Caco-2 (cell line): ENCODE measurements around the gene ATP13A4. TPM values are rescaled to one million over a fixed set of nuclear protein-coding genes. Genes with fewer than 3 reads are reported as not detected.

ENCODE experiments used
- BruUV-seq: library from RNA; stranded (reverse); fragments of 400-500 nt; replicated peaks from 2 replicates; lab custom pipeline; 2021; lab: Mats Ljungman, UMichigan
- CTCF ChIA-PET: fragments of 300-600 bp; sonication (Branson Sonifier 250); formaldehyde crosslinking; loops from one replicate; lab custom pipeline; 2022; ENCODE audit warnings: antibody characterized with exemption; lab: Charles Lee
- POLR2A ChIA-PET: fragments of 300-600 bp; sonication (Branson Sonifier 250); formaldehyde crosslinking; loops from one replicate; lab custom pipeline; 2022; ENCODE audit warnings: antibody characterized with exemption; lab: Charles Lee
- DNase-seq, 2 experiments: peaks; one replicate each; pipeline versions ENCODE4 v3.0.0 to v3.0.0-alpha.2; 2020 to 2022
- H3K27me3 ChIP-seq: replicated peaks from 2 replicates; pipeline ENCODE4 v1.6.0; 2011; ENCODE audit warnings: low read length; ENCODE audit not compliant: control insufficient read depth, insufficient read depth
- H3K36me3 ChIP-seq: 2 replicates; pipeline ENCODE4 v1.5.1; 2011; ENCODE audit warnings: low read length; ENCODE audit not compliant: control insufficient read depth, insufficient read depth
- H3K4me1 ChIP-seq: fragments of 250-450 bp; sonication (Bioruptor Pico); 2 replicates; pipeline ENCODE4 v1.5.1; 2020; ENCODE audit warnings: mild to moderate bottlenecking
- H3K4me3 ChIP-seq: 2 replicates; pipeline ENCODE4 v1.5.1; 2011; ENCODE audit warnings: low read depth, mild to moderate bottlenecking, control low read depth, low read length
- H3K9me3 ChIP-seq: fragments of 250-450 bp; sonication (Bioruptor Pico); 2 replicates; pipeline ENCODE4 v1.5.1; 2020; ENCODE audit warnings: mild to moderate bottlenecking, moderate library complexity
- H3K27ac Mint-ChIP-seq: one replicate; pipeline ENCODE4 v1.8.0; 2022; ENCODE audit warnings: mixed read lengths; ENCODE audit not compliant: unreplicated experiment
- H3K27me3 Mint-ChIP-seq: one replicate; pipeline ENCODE4 v1.8.0; 2022; ENCODE audit warnings: mixed read lengths; ENCODE audit not compliant: insufficient read depth, unreplicated experiment
- H3K36me3 Mint-ChIP-seq: one replicate; pipeline ENCODE4 v1.8.0; 2022; ENCODE audit warnings: mild to moderate bottlenecking, mixed read lengths; ENCODE audit not compliant: insufficient read depth, unreplicated experiment
- H3K4me1 Mint-ChIP-seq: one replicate; pipeline ENCODE4 v1.8.0; 2022; ENCODE audit warnings: low read depth, mixed read lengths; ENCODE audit not compliant: unreplicated experiment
- H3K4me3 Mint-ChIP-seq: one replicate; pipeline ENCODE4 v1.8.0; 2022; ENCODE audit warnings: mild to moderate bottlenecking, moderate library complexity, mixed read lengths; ENCODE audit not compliant: unreplicated experiment
- H3K9me3 Mint-ChIP-seq: one replicate; pipeline ENCODE4 v1.8.0; 2022; ENCODE audit warnings: mixed read lengths; ENCODE audit not compliant: unreplicated experiment
- intact Hi-C: fragments of 100-400 bp; cut with micrococcal nuclease; formaldehyde crosslinking; loops from one replicate; pipeline ENCODE4 v1.10.0; 2022; ENCODE audit not compliant: unreplicated experiment
- total RNA-seq: library from RNA; stranded (reverse); gene quantifications from 2 replicates; pipeline ENCODE4 v1.2.3, GENCODE V29; 2022
- TF ChIP-seq, protein P1 (sequence below), 2 experiments: fragments of 200-600 bp in 1 of 2; IDR thresholded peaks; 1 replicate in 1 of 2; 2 replicates in 1 of 2; pipeline versions ENCODE4 v1.5.1 to v1.8.0; 2011 to 2022; ENCODE audit warnings: antibody characterized with exemption in 1 of 2, control low read depth in 1 of 2, inconsistent platforms in 1 of 2, low read depth in 1 of 2, low read length in 1 of 2, mild to moderate bottlenecking in 1 of 2, moderate library complexity in 1 of 2; ENCODE audit not compliant: insufficient read depth in 1 of 2, severe bottlenecking in 1 of 2, unreplicated experiment in 1 of 2

ATP13A4 gene
- total RNA-seq, 1 experiment from 2014 or later = 1.4 TPM

DNA sequence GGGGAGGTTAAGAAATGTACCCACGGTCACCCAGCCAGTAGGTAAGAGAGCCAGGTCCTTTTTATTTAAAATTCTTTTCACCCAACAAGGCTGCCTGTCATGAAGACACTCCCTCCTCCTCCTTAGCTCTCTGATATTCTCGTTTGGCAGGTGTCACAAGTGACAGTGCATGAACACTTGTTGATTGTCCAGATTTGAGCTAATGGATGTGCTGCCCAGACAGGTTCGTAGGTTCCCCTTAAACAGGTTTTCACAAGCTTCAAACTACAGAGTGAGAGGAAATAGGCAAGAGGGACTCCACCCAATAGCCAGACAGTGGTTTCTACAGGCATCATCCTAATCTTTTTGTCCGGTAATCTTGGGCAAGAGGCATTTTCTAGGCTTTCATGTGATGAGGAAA, 32.2 kb downstream of the ATP13A4 start:
- Mint-ChIP-seq H3K36me3 (no peaks in the 10 kb centered on the region), H3K4me1 (peaks cover 6% of the 10 kb centered on the region), H3K27ac (no peak overlapping the region), H3K4me3 (no peak overlapping the region), H3K27me3 (no peaks in the 10 kb centered on the region), H3K9me3 (no peaks in the 10 kb centered on the region)
- TF ChIP-seq, protein P1, sequence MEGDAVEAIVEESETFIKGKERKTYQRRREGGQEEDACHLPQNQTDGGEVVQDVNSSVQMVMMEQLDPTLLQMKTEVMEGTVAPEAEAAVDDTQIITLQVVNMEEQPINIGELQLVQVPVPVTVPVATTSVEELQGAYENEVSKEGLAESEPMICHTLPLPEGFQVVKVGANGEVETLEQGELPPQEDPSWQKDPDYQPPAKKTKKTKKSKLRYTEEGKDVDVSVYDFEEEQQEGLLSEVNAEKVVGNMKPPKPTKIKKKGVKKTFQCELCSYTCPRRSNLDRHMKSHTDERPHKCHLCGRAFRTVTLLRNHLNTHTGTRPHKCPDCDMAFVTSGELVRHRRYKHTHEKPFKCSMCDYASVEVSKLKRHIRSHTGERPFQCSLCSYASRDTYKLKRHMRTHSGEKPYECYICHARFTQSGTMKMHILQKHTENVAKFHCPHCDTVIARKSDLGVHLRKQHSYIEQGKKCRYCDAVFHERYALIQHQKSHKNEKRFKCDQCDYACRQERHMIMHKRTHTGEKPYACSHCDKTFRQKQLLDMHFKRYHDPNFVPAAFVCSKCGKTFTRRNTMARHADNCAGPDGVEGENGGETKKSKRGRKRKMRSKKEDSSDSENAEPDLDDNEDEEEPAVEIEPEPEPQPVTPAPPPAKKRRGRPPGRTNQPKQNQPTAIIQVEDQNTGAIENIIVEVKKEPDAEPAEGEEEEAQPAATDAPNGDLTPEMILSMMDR (IDR thresholded peaks at IDR 0.05; ENCODE audit: insufficient read depth in 1 of 2, low read depth in 1 of 2, low read length in 1 of 2, severe bottlenecking in 1 of 2, unreplicated experiment in 1 of 2) = no peak
- intact Hi-C loops = no loop called here
- no peaks in the 10 kb centered on the region for H3K36me3 ChIP-seq
- no peak for DNase-seq
- H3K4me1 ChIP-seq = peaks cover 5% of the 10 kb centered on the region
- BruUV-seq = no TSS peak
- no peaks in the 10 kb centered on the region for H3K27me3 ChIP-seq
- no peaks in the 10 kb centered on the region for H3K9me3 ChIP-seq
- ChIA-PET CTCF (interaction anchor here (0.7 kb wide), 1 partner anchor 46 kb away, joined by 3 read pairs; no protein-coding TSS in a partner anchor), POLR2A (no interaction called here)
- no peak overlapping the region for H3K4me3 ChIP-seq

DNA sequence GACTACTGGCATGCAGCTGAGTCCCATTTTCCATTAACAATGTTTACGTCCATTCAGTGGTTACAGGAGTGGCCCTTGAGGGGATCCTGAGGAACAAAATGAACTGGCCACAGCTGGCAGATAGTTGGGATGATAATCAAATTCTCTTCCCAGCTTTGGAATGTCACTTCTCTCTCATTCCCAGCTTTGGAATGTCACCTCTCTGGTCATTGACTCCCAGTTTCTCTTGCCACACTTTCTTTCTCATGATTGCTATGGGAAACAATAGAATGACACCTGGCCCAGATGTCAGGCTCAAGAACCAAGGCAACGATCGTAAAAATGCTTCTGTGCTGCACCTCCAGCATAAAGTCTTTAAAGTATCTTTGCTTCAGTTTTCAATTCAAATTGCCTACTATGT, 34.0 kb downstream of the ATP13A4 start:
- DNase-seq = peak; percentile 31 to 44
- Mint-ChIP-seq H3K9me3 (no peaks in the 10 kb centered on the region), H3K36me3 (no peaks in the 10 kb centered on the region), H3K27ac (no peak overlapping the region), H3K27me3 (no peaks in the 10 kb centered on the region), H3K4me1 (peaks cover 22% of the 10 kb centered on the region), H3K4me3 (no peak overlapping the region)
- H3K4me1 ChIP-seq = peaks cover 11% of the 10 kb centered on the region
- intact Hi-C loops = no loop called here
- TF ChIP-seq, protein P1 (IDR thresholded peaks at IDR 0.05; ENCODE audit: insufficient read depth in 1 of 2, low read depth in 1 of 2, low read length in 1 of 2, severe bottlenecking in 1 of 2, unreplicated experiment in 1 of 2) = no peak
- CTCF ChIA-PET = no interaction called here
- no peaks in the 10 kb centered on the region for H3K9me3 ChIP-seq
- POLR2A ChIA-PET = no interaction called here
- no peaks in the 10 kb centered on the region for H3K27me3 ChIP-seq
- BruUV-seq = no TSS peak
- no peak overlapping the region for H3K4me3 ChIP-seq
- H3K36me3 ChIP-seq = no peaks in the 10 kb centered on the region

DNA sequence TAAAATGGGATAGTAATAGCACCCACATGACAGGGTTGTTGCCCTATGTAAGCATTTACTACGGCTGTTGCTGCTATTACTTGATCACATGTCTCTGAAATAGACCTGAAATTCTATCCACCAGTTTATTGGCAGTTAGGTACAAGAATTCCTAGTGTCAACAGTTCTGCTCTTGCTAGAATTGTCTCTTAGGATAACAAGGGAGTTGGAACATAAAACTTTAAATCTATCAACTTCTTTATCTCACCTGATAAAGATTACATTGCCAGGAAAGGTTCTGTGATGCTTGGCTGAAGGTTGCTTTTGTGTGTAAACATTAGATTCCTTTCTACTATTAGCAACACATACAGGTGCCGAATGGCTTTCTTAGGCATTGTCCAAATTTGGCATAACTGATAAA, 38.7 kb downstream of the ATP13A4 start:
- no TSS peak for BruUV-seq
- no peak for DNase-seq
- TF ChIP-seq, protein P1 (IDR thresholded peaks at IDR 0.05; ENCODE audit: insufficient read depth in 1 of 2, low read depth in 1 of 2, low read length in 1 of 2, severe bottlenecking in 1 of 2, unreplicated experiment in 1 of 2) = no peak
- Mint-ChIP-seq H3K9me3 (no peaks in the 10 kb centered on the region), H3K4me3 (no peak overlapping the region), H3K4me1 (peaks cover 26% of the 10 kb centered on the region), H3K27me3 (peaks cover 3% of the 10 kb centered on the region), H3K27ac (no peak overlapping the region), H3K36me3 (no peaks in the 10 kb centered on the region)
- no peaks in the 10 kb centered on the region for H3K27me3 ChIP-seq
- no peak overlapping the region for H3K4me3 ChIP-seq
- H3K9me3 ChIP-seq = no peaks in the 10 kb centered on the region
- POLR2A ChIA-PET = no interaction called here
- CTCF ChIA-PET = no interaction called here
- peaks cover 10% of the 10 kb centered on the region for H3K4me1 ChIP-seq
- H3K36me3 ChIP-seq = no peaks in the 10 kb centered on the region
- intact Hi-C loops = no loop called here
